ENCODE results near the gene STARD5. TPM values are rescaled to one million over a fixed set of nuclear protein-coding genes. Genes with fewer than 3 reads are reported as not detected.

The STARD5 gene
- total and polyA plus RNA-seq, 2 of the 8 experiments (the other 6 are each of a cell fraction or from before 2014, with no cell fraction given), result 5.5 to 10.4 TPM

DNA sequence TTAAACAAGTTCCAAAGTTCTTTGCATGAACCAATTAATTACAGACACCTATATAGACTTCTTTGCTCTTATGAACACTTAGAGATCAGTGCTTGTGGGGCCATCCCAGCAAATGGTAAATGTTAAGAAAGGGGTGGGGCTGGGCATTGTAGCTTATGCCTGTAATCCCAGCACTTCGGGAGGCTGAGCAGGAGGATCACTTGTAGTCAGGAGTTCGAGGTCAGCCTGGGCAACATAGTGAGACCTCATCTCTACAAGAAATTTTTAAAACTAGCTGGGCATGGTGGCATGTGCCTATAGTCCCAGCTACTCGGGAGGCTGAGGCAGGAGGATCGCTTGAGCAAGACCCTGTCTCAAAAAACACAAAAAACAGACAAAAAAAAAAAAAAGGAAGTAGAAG, 19.4 kb upstream of the STARD5 start:
- FAIRE-seq, result no peak
- Histone ChIP-seq H3K56ac (replicated peaks; ENCODE audit: insufficient read length, low read depth, low read length) (no peak overlapping the region), H2BK120ac (replicated peaks; ENCODE audit: low read depth, low read length) (no peak overlapping the region), H4K8ac (ENCODE audit: extremely low read depth, insufficient read depth, low read length) (no peak overlapping the region), H3K23ac (ENCODE audit: insufficient read length) (no peak overlapping the region), H2BK12ac (ENCODE audit: low read depth, low read length) (no peak overlapping the region), H3K79me2 (ENCODE audit: control insufficient read depth in 1 of 2, insufficient read depth in 2 of 2, low read length in 2 of 2) (no peaks in the 10 kb centered on the region), H3K27ac (ENCODE audit: low read depth, low read length) (no peak overlapping the region), H3K18ac (ENCODE audit: extremely low read depth, low read length) (no peak overlapping the region), H3K27me3 (replicated peaks in 1 of 4; ENCODE audit: control insufficient read depth in 3 of 4, extremely low read depth in 1 of 4, insufficient read depth in 3 of 4, low read length in 3 of 4) (no peaks in the 10 kb centered on the region), H4K20me1 (replicated peaks in 1 of 2; ENCODE audit: control insufficient read depth in 1 of 2, insufficient read depth in 2 of 2, low read length in 2 of 2) (no peaks in the 10 kb centered on the region), H3K9me3 (ENCODE audit: insufficient read depth in 2 of 2, low read depth in 1 of 2, low read length in 1 of 2) (no peaks in the 10 kb centered on the region), H3K79me1 (ENCODE audit: low read depth, low read length) (no peaks in the 10 kb centered on the region), H2BK15ac (ENCODE audit: low read length) (no peak overlapping the region), H2BK5ac (ENCODE audit: low read depth, low read length) (no peak overlapping the region), H2AK5ac (ENCODE audit: low read depth, low read length) (no peak overlapping the region), H3K4me3 (ENCODE audit: extremely low read depth in 1 of 4, insufficient read depth in 2 of 4, low read depth in 3 of 4, low read length in 4 of 4) (no peak overlapping the region), H3K9ac (replicated peaks in 1 of 4; ENCODE audit: extremely low read depth in 1 of 4, low read depth in 3 of 4, low read length in 3 of 4) (no peak overlapping the region), H4K5ac (ENCODE audit: insufficient read length, low read depth, low read length) (no peak overlapping the region), H3K4ac (replicated peaks; ENCODE audit: insufficient read length, low read depth, low read length) (no peak overlapping the region), H3K4me2 (ENCODE audit: insufficient read depth in 1 of 2, low read depth in 2 of 2, low read length in 2 of 2) (no peak overlapping the region), H3K4me1 (replicated peaks in 1 of 4; ENCODE audit: control insufficient read depth in 3 of 4, insufficient read depth in 4 of 4, low read length in 3 of 4) (no peaks in the 10 kb centered on the region), H2BK20ac (ENCODE audit: low read length) (no peak overlapping the region), H4K91ac (replicated peaks; ENCODE audit: insufficient read length, low read length) (no peak overlapping the region), H3K36me3 (ENCODE audit: control insufficient read depth in 2 of 4, insufficient read depth in 4 of 4, low read length in 3 of 4) (no peaks in the 10 kb centered on the region), H3K23me2 (ENCODE audit: low read depth, low read length) (no peaks in the 10 kb centered on the region), H2AFZ (ENCODE audit: low read length) (no peak overlapping the region), H3K14ac (ENCODE audit: insufficient read length) (no peak overlapping the region)
- ChIA-PET CTCF (ENCODE audit: partially characterized antibody) (interaction anchor here (0.7 to 2.7 kb wide), 5 partner anchors 13 to 77 kb away, joined by 3 to 14 read pairs (median 3); no protein-coding TSS in a partner anchor), POLR2A (ENCODE audit: partially characterized antibody) (interaction anchor here (1.0 kb wide), 1 partner anchor 19 kb away, joined by 4 read pairs; the partner anchor contains the start of gene STARD5)
- 89% methylated on average over 4 of the region's 4 CpGs; no CpG with 5 or more reads in 1 of the 2 experiments for WGBS, 2 experiments (ENCODE audit: extremely low coverage in 1 of 2, insufficient coverage in 1 of 2, insufficient read length in 1 of 2, insufficient replicate concordance in 2 of 2, low coverage in 1 of 2, low lambda C conversion rate in 2 of 2, missing lambda C conversion rate in 1 of 2)
- no peak for TF ChIP-seq CTBP2 (IDR thresholded peaks at IDR 0.05; ENCODE audit: borderline replicate concordance, insufficient read depth, insufficient read length, low read length)
- no peak for TF ChIP-seq EP300 (IDR thresholded peaks at IDR 0.05; ENCODE audit: borderline replicate concordance in 1 of 2, low read depth in 2 of 2, low read length in 2 of 2)
- TF ChIP-seq KDM1A (IDR thresholded peaks at IDR 0.05; ENCODE audit: borderline replicate concordance, low read length), result no peak
- TF ChIP-seq, protein P1, sequence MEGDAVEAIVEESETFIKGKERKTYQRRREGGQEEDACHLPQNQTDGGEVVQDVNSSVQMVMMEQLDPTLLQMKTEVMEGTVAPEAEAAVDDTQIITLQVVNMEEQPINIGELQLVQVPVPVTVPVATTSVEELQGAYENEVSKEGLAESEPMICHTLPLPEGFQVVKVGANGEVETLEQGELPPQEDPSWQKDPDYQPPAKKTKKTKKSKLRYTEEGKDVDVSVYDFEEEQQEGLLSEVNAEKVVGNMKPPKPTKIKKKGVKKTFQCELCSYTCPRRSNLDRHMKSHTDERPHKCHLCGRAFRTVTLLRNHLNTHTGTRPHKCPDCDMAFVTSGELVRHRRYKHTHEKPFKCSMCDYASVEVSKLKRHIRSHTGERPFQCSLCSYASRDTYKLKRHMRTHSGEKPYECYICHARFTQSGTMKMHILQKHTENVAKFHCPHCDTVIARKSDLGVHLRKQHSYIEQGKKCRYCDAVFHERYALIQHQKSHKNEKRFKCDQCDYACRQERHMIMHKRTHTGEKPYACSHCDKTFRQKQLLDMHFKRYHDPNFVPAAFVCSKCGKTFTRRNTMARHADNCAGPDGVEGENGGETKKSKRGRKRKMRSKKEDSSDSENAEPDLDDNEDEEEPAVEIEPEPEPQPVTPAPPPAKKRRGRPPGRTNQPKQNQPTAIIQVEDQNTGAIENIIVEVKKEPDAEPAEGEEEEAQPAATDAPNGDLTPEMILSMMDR (IDR thresholded peaks at IDR 0.05; ENCODE audit: control extremely low read depth in 1 of 3, insufficient read depth in 1 of 3, low read depth in 1 of 3, low read length in 3 of 3), result no peak
- TF ChIP-seq MAFK (IDR thresholded peaks at IDR 0.05; ENCODE audit: low read depth, low read length), result no peak
- TF ChIP-seq TCF12 (IDR thresholded peaks at IDR 0.05; ENCODE audit: low read depth, low read length), result no peak
- TF ChIP-seq NANOG (IDR thresholded peaks at IDR 0.05; ENCODE audit: insufficient read depth, low read depth, low read length, poor library complexity, severe bottlenecking), result no peak
- TF ChIP-seq ASH2L (IDR thresholded peaks at IDR 0.05; ENCODE audit: low read length), result no peak
- no peak for TF ChIP-seq POU5F1 (IDR thresholded peaks at IDR 0.05; ENCODE audit: low read depth, low read length)
- TF ChIP-seq FOSL1 (IDR thresholded peaks at IDR 0.05; ENCODE audit: insufficient read depth, low read depth, low read length), result no peak
- peak in 1 of 2 experiments; percentile 13 for DNase-seq (ENCODE audit: low read depth in 1 of 2, low spot score in 2 of 2)

All from H1 (cell line).